ENCODE data around the gene OPRL1.

OPRL1 gene

DNA sequence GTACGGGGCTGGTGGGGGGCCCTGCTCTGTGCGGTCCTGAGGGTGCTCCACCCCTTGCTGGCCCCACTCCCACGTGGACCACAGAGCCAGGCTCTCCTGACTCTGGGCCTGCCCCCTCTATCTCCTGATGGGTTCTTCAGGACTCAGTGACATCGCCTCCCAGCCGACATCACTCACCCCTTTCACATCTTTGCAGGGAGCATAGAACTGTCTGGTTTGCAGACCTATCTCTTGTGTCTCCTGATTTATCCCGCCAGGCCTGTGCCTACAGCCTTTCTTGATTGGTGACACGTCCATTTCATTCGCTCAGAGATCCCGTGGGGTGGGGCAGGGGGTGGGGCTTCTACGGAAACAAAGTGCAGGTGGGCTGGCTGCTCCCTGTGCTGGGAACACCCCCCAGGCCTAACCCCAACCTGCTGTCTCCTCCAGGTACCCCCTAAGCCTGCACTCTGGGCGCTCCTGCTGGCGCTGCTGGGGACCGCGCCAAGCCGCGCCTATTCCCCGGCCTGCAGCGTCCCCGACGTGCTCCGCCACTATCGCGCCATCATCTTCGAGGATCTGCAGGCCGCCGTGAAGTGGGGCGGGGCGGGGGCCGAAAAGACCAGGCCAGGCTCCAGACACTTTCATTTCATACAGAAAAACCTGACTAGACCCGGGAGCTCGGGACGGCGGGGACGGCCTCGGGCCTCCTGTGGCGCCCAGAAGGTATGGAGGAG is 42.2 kb upstream of the OPRL1 start:
- Histone ChIP-seq H4K20me1 (ENCODE audit: insufficient read depth, low read length) (no peaks in the 10 kb centered on the region), H3K79me2 (ENCODE audit: insufficient read depth, low read length) (no peaks in the 10 kb centered on the region), H3K4me1 (ENCODE audit: insufficient read depth, low read length, severe bottlenecking) (peaks cover 22% of the 10 kb centered on the region), H3K27ac (ENCODE audit: low read depth, low read length, poor library complexity, severe bottlenecking) (no peak overlapping the region), H3F3A (ENCODE audit: insufficient read depth, low read length) (no peaks in the 10 kb centered on the region), H3K9me2 (ENCODE audit: low read depth, low read length) (no peaks in the 10 kb centered on the region), H2AFZ (ENCODE audit: low read length) (no peak overlapping the region), H3K9ac (ENCODE audit: low read length) (no peak overlapping the region), H3K36me3 (ENCODE audit: insufficient read depth, low read length) (peaks cover 18% of the 10 kb centered on the region), H3K9me3 (ENCODE audit: low read length) (no peaks in the 10 kb centered on the region), H3K27me3 (ENCODE audit: insufficient read depth, low read length) (0 out of 2 replicates have a peak, but pooled peaks cover 6% of the 10 kb centered on the region), H3K4me3 (ENCODE audit: low read depth, low read length, poor library complexity, severe bottlenecking) (no peak overlapping the region), H3K4me2 (ENCODE audit: low read length) (peak overlapping the region; percentile 13; the same call in 1 of the 2 replicates)
- no peak for TF ChIP-seq EZH2 (IDR thresholded peaks at IDR 0.05; ENCODE audit: borderline replicate concordance, low read length)
- TF ChIP-seq, protein P1, sequence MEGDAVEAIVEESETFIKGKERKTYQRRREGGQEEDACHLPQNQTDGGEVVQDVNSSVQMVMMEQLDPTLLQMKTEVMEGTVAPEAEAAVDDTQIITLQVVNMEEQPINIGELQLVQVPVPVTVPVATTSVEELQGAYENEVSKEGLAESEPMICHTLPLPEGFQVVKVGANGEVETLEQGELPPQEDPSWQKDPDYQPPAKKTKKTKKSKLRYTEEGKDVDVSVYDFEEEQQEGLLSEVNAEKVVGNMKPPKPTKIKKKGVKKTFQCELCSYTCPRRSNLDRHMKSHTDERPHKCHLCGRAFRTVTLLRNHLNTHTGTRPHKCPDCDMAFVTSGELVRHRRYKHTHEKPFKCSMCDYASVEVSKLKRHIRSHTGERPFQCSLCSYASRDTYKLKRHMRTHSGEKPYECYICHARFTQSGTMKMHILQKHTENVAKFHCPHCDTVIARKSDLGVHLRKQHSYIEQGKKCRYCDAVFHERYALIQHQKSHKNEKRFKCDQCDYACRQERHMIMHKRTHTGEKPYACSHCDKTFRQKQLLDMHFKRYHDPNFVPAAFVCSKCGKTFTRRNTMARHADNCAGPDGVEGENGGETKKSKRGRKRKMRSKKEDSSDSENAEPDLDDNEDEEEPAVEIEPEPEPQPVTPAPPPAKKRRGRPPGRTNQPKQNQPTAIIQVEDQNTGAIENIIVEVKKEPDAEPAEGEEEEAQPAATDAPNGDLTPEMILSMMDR (IDR thresholded peaks at IDR 0.05; ENCODE audit: low read length): no peak

- Histone ChIP-seq H4K20me1 (ENCODE audit: insufficient read depth, low read length) (no peaks in the 10 kb centered on the region), H3K4me1 (ENCODE audit: insufficient read depth, low read length, severe bottlenecking) (peaks cover 22% of the 10 kb centered on the region), H3K36me3 (ENCODE audit: insufficient read depth, low read length) (peaks cover 18% of the 10 kb centered on the region), H3K9me2 (ENCODE audit: low read depth, low read length) (no peaks in the 10 kb centered on the region), H3K27me3 (ENCODE audit: insufficient read depth, low read length) (0 out of 2 replicates have a peak, but pooled peaks cover 6% of the 10 kb centered on the region), H3K27ac (ENCODE audit: low read depth, low read length, poor library complexity, severe bottlenecking) (no peak overlapping the region), H3K4me3 (ENCODE audit: low read depth, low read length, poor library complexity, severe bottlenecking) (peak overlapping the region; percentile 57), H3K9me3 (ENCODE audit: low read length) (no peaks in the 10 kb centered on the region), H3F3A (ENCODE audit: insufficient read depth, low read length) (no peaks in the 10 kb centered on the region), H2AFZ (ENCODE audit: low read length) (no peak overlapping the region), H3K4me2 (ENCODE audit: low read length) (peak overlapping the region; percentile 76), H3K79me2 (ENCODE audit: insufficient read depth, low read length) (no peaks in the 10 kb centered on the region), H3K9ac (ENCODE audit: low read length) (no peak overlapping the region)
- TF ChIP-seq, protein P1 (IDR thresholded peaks at IDR 0.05; ENCODE audit: low read length): no peak
- TF ChIP-seq EZH2 (IDR thresholded peaks at IDR 0.05; ENCODE audit: borderline replicate concordance, low read length): no peak
Measured at GRCh38 chr20:64038224-64038564, 41.7 kb upstream of the OPRL1 start.

- Histone ChIP-seq H3K9ac (ENCODE audit: low read length) (peak overlapping the region; percentile 31; the same call in 1 of the 2 replicates), H2AFZ (ENCODE audit: low read length) (no peak overlapping the region), H3K9me2 (ENCODE audit: low read depth, low read length) (no peaks in the 10 kb centered on the region), H3K4me2 (ENCODE audit: low read length) (peak overlapping the region; percentile 76), H3K4me3 (ENCODE audit: low read depth, low read length, poor library complexity, severe bottlenecking) (peak overlapping the region; percentile 57), H3K36me3 (ENCODE audit: insufficient read depth, low read length) (peaks cover 17% of the 10 kb centered on the region), H3K9me3 (ENCODE audit: low read length) (no peaks in the 10 kb centered on the region), H3K27me3 (ENCODE audit: insufficient read depth, low read length) (0 out of 2 replicates have a peak, but pooled peaks cover 6% of the 10 kb centered on the region), H3K4me1 (ENCODE audit: insufficient read depth, low read length, severe bottlenecking) (peaks cover 22% of the 10 kb centered on the region), H3K27ac (ENCODE audit: low read depth, low read length, poor library complexity, severe bottlenecking) (no peak overlapping the region), H3K79me2 (ENCODE audit: insufficient read depth, low read length) (no peaks in the 10 kb centered on the region), H4K20me1 (ENCODE audit: insufficient read depth, low read length) (no peaks in the 10 kb centered on the region), H3F3A (ENCODE audit: insufficient read depth, low read length) (no peaks in the 10 kb centered on the region)
- TF ChIP-seq, protein P1 (IDR thresholded peaks at IDR 0.05; ENCODE audit: low read length): peak; percentile 49
- no peak for TF ChIP-seq EZH2 (IDR thresholded peaks at IDR 0.05; ENCODE audit: borderline replicate concordance, low read length)
Measured at GRCh38 chr20:64038565-64039292, 41.2 kb upstream of the OPRL1 start.
